Measurements from ENCODE around the gene SSBP2.

The SSBP2 gene

DNA sequence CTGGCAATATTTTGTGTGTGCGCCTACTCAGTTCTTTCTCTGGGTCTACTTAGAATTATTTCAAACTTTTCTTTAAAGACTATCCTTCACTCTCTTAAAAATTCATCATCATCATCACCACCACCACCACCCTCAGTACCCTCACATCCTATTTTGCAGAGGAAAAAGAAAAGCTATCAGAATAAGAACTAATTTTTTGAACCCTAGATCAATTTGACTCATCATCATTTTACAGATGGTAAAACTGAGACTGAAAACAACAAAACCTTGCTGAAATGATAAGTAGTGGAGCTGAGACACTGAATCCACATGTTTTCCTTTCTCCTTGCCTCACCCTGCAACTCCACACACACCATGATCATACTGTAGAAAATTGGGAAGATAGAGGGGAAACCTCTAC lies 119.3 kb downstream of the SSBP2 start:
- Histone ChIP-seq H3K9me3 (ENCODE audit: insufficient read depth, low read length) (no peaks in the 10 kb centered on the region), H2AFZ (ENCODE audit: low read depth, low read length, severe bottlenecking) (no peak overlapping the region), H3K36me3 (ENCODE audit: low read length) (peaks cover 15% of the 10 kb centered on the region), H3K27me3 (ENCODE audit: low read length) (no peaks in the 10 kb centered on the region), H4K20me1 (ENCODE audit: low read depth, low read length) (no peaks in the 10 kb centered on the region), H3K27ac (ENCODE audit: low read depth, low read length) (peak overlapping the region; percentile 53), H3K9me2 (replicated peaks; ENCODE audit: insufficient read depth, low read length) (no peaks in the 10 kb centered on the region), H3K4me2 (ENCODE audit: low read depth, low read length, poor library complexity, severe bottlenecking) (peak overlapping the region; percentile 46), H3F3A (ENCODE audit: insufficient read depth) (0 out of 2 replicates have a peak, but pooled peaks cover 4% of the 10 kb centered on the region), H3K4me3 (ENCODE audit: insufficient read depth, low read length, poor library complexity, severe bottlenecking) (no peak overlapping the region), H3K9ac (ENCODE audit: low read length) (0 out of 2 replicates have a peak overlapping the region, but pooled peaks have one; percentile 2), H3K79me2 (ENCODE audit: insufficient read depth, low read length) (peaks cover 18% of the 10 kb centered on the region)
- TF ChIP-seq, protein P1, sequence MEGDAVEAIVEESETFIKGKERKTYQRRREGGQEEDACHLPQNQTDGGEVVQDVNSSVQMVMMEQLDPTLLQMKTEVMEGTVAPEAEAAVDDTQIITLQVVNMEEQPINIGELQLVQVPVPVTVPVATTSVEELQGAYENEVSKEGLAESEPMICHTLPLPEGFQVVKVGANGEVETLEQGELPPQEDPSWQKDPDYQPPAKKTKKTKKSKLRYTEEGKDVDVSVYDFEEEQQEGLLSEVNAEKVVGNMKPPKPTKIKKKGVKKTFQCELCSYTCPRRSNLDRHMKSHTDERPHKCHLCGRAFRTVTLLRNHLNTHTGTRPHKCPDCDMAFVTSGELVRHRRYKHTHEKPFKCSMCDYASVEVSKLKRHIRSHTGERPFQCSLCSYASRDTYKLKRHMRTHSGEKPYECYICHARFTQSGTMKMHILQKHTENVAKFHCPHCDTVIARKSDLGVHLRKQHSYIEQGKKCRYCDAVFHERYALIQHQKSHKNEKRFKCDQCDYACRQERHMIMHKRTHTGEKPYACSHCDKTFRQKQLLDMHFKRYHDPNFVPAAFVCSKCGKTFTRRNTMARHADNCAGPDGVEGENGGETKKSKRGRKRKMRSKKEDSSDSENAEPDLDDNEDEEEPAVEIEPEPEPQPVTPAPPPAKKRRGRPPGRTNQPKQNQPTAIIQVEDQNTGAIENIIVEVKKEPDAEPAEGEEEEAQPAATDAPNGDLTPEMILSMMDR (IDR thresholded peaks at IDR 0.05; ENCODE audit: insufficient read depth, low read length, poor library complexity, severe bottlenecking), result no peak
- TF ChIP-seq EZH2phosphoT487 (conservative IDR thresholded peaks at IDR 0.05; ENCODE audit: low read length), result no peak

DNA sequence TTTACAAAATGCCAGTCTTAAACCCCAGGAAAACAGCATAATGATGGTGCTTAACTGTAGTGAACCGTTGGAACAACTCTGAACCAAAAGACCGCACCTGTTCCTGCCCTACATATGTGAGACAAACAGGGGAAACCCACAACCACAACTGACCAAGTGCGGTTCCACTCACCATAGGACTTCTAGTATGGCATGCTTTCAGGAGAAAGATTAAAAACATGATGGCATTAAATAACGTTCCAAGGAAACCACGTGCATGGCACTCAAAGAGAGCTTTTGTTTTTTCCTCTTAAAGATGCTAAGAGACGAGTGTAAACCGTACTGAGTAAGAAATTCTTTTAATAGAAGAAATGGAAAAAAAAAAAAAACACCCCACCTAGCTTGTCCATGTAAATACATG lies 119.8 kb downstream of the SSBP2 start:
- Histone ChIP-seq H3F3A (ENCODE audit: insufficient read depth) (0 out of 2 replicates have a peak, but pooled peaks cover 4% of the 10 kb centered on the region), H3K27me3 (ENCODE audit: low read length) (no peaks in the 10 kb centered on the region), H3K4me3 (ENCODE audit: insufficient read depth, low read length, poor library complexity, severe bottlenecking) (no peak overlapping the region), H3K9ac (ENCODE audit: low read length) (0 out of 2 replicates have a peak overlapping the region, but pooled peaks have one; percentile 2), H3K36me3 (ENCODE audit: low read length) (peaks cover 15% of the 10 kb centered on the region), H3K4me2 (ENCODE audit: low read depth, low read length, poor library complexity, severe bottlenecking) (peak overlapping the region; percentile 46), H4K20me1 (ENCODE audit: low read depth, low read length) (no peaks in the 10 kb centered on the region), H3K9me3 (ENCODE audit: insufficient read depth, low read length) (no peaks in the 10 kb centered on the region), H3K9me2 (replicated peaks; ENCODE audit: insufficient read depth, low read length) (no peaks in the 10 kb centered on the region), H3K79me2 (ENCODE audit: insufficient read depth, low read length) (peaks cover 18% of the 10 kb centered on the region; the same call in 1 of the 2 replicates), H3K27ac (ENCODE audit: low read depth, low read length) (peak overlapping the region; percentile 53), H2AFZ (ENCODE audit: low read depth, low read length, severe bottlenecking) (no peak overlapping the region)
- TF ChIP-seq, protein P1 (IDR thresholded peaks at IDR 0.05; ENCODE audit: insufficient read depth, low read length, poor library complexity, severe bottlenecking), result no peak
- TF ChIP-seq EZH2phosphoT487 (conservative IDR thresholded peaks at IDR 0.05; ENCODE audit: low read length), result no peak

DNA sequence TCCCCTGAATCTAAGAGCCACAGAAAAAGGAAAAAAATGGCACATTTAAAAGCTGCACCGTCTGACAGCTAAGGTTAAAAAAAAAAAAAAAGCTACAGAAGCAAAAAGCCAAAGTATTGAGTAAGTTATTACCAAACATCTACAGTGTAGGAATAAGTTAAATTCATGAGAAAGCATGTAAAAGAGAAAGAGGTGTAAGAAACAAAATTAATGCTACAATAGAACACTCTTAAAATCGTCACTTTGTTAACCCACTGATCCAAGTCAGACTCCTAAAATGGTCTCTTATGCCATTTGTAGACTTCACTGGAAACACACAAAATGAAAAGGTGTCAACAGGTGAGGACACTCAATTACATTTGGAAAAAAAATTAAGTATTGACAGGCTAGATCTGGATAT lies 120.2 kb downstream of the SSBP2 start:
- TF ChIP-seq EZH2phosphoT487 (conservative IDR thresholded peaks at IDR 0.05; ENCODE audit: low read length), result no peak
- TF ChIP-seq, protein P1 (IDR thresholded peaks at IDR 0.05; ENCODE audit: insufficient read depth, low read length, poor library complexity, severe bottlenecking), result no peak
- peak overlapping the region; percentile 46 for H3K4me2 ChIP-seq (ENCODE audit: low read depth, low read length, poor library complexity, severe bottlenecking)
- no peak overlapping the region for H2AFZ ChIP-seq (ENCODE audit: low read depth, low read length, severe bottlenecking)
- H3K9me3 ChIP-seq (ENCODE audit: insufficient read depth, low read length), result no peaks in the 10 kb centered on the region
- no peaks in the 10 kb centered on the region for H3K9me2 ChIP-seq (replicated peaks; ENCODE audit: insufficient read depth, low read length)
- H3K4me3 ChIP-seq (ENCODE audit: insufficient read depth, low read length, poor library complexity, severe bottlenecking), result no peak overlapping the region
- peaks cover 18% of the 10 kb centered on the region; the same call in 1 of the 2 replicates for H3K79me2 ChIP-seq (ENCODE audit: insufficient read depth, low read length)
- H3F3A ChIP-seq (ENCODE audit: insufficient read depth), result 0 out of 2 replicates have a peak, but pooled peaks cover 4% of the 10 kb centered on the region
- no peaks in the 10 kb centered on the region for H3K27me3 ChIP-seq (ENCODE audit: low read length)
- peak overlapping the region; percentile 53 for H3K27ac ChIP-seq (ENCODE audit: low read depth, low read length)
- H3K36me3 ChIP-seq (ENCODE audit: low read length), result peaks cover 16% of the 10 kb centered on the region
- no peak overlapping the region for H3K9ac ChIP-seq (ENCODE audit: low read length)
- no peaks in the 10 kb centered on the region for H4K20me1 ChIP-seq (ENCODE audit: low read depth, low read length)

All from SU-DHL-6 (cell line).